ENCODE data around the gene KPTN.
A peak's percentile ranks its signal among the peaks of the same experiment; 100 is the strongest.

KPTN gene

DNA sequence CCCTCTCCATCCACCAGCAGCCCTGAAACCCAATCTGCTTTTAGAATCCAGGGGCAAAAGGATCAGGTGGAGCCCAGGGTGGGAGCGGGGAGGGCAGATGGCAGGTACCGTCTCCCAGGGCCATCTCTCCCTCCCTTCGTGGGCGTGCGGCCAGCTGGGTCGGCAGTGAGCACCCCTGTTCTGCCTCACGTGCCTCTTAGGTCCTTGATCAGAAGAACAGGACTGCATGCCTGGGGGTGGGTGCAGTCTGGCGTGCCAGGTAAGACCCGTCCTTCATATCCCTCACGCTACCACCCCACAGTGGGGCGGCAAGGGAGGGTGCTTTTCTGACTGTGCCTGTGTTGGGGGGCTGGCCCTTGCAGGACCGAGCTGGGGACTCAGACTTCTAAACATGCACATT lies 14.3 kb downstream of the KPTN start:
- DNase-seq (ENCODE audit: low read depth in 2 of 2): no peak

- DNase-seq (ENCODE audit: low read depth in 2 of 2): no peak
Observed at GRCh38 chr19:47469363-47469700, 14.7 kb downstream of the KPTN start.

DNA sequence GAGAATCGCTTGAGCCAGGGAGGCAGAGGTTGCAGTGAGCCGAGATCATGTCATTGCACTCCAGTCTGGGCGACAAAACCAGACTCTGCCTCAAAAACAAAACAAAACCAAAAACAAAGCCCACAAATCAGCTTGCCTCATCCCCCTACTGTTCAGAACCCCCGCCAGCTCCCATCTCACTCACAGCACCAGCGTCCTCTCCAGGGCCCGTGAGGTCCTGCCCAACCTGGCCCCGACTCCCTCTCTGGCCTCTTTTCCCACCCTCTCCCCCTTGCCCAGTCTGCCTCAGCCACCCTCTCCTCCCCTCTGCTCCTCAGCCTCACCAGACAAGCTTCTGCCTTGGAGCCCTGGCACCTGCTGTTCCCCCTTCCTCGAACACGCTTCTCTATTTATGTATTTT lies 16.1 kb downstream of the KPTN start:
- DNase-seq (ENCODE audit: low read depth in 2 of 2): no peak

- DNase-seq (ENCODE audit: low read depth in 2 of 2): no peak
Observed at GRCh38 chr19:47465957-47466356, 18.1 kb downstream of the KPTN start.

DNA sequence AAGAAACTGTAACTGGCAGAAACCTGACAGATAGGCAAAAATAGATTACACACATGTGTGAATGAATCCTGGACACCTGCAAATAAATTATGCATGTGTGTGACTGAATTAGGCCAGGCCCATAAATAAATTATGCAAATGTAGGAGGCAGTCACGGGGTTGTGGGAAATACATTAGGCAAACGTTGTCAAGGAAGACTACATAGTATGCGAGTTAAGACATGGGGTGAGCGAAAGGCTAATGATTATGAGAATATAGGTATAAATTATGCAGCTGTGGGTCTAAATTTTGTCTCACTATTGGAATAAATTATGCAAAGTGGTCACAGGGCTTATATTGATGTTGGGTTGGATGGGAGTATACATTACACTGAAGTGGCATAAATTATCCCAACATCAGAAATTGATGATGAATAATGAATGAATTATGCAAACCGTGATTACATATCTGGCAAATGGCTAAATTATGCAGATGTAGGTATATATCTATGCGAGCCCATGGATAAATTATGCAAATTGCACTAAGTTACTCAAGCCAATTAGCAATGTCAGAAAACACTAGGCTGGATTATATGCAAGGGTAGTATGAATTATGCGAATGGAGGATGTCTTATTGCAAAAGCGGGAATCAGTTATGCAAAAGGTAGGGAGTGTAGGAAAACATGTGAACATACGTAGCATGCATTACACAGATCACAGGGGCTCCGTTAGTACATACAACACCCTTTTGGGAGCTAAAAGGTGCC lies 19.2 kb downstream of the KPTN start:
- no peak for DNase-seq (ENCODE audit: low read depth in 2 of 2)

DNA sequence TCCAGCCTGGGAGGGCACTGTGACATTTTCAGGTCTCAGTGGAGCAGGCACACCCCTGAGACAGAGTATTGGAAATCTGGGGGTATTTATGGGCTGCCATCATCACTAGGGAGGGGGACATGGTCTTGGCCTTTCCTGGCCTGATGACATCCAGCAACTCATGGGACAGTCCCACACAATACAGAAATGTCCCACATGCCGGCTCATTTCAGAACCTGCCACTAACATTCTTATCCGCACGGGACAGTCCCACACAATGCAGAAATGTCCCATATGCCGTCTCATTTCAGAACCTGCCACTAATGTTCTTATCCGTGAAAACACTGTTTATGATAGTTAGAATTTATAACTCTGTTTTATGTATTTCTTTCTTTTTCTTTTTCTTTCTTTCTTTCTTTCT lies 22.1 kb downstream of the KPTN start:
- DNase-seq (ENCODE audit: low read depth in 2 of 2): no peak

- no peak for DNase-seq (ENCODE audit: low read depth in 2 of 2)
Observed at GRCh38 chr19:47459477-47459876, 24.5 kb downstream of the KPTN start.

GRCh38 chr19:47458672-47459071 lies 25.3 kb downstream of the KPTN start:
- no peak for DNase-seq (ENCODE audit: low read depth in 2 of 2)

GRCh38 chr19:47456721-47457474 lies 27.1 kb downstream of the KPTN start:
- no peak for DNase-seq (ENCODE audit: low read depth in 2 of 2)

- DNase-seq (ENCODE audit: low read depth in 2 of 2): no peak
Observed at GRCh38 chr19:47450478-47450877, 33.5 kb downstream of the KPTN start.

GRCh38 chr19:47448360-47448727 lies 35.7 kb downstream of the KPTN start:
- no peak for DNase-seq (ENCODE audit: low read depth in 2 of 2)

- peak in 1 of 2 donors; percentile 20 for DNase-seq (ENCODE audit: low read depth in 2 of 2)
Observed at GRCh38 chr19:47447470-47448359, 36.3 kb downstream of the KPTN start.

DNA sequence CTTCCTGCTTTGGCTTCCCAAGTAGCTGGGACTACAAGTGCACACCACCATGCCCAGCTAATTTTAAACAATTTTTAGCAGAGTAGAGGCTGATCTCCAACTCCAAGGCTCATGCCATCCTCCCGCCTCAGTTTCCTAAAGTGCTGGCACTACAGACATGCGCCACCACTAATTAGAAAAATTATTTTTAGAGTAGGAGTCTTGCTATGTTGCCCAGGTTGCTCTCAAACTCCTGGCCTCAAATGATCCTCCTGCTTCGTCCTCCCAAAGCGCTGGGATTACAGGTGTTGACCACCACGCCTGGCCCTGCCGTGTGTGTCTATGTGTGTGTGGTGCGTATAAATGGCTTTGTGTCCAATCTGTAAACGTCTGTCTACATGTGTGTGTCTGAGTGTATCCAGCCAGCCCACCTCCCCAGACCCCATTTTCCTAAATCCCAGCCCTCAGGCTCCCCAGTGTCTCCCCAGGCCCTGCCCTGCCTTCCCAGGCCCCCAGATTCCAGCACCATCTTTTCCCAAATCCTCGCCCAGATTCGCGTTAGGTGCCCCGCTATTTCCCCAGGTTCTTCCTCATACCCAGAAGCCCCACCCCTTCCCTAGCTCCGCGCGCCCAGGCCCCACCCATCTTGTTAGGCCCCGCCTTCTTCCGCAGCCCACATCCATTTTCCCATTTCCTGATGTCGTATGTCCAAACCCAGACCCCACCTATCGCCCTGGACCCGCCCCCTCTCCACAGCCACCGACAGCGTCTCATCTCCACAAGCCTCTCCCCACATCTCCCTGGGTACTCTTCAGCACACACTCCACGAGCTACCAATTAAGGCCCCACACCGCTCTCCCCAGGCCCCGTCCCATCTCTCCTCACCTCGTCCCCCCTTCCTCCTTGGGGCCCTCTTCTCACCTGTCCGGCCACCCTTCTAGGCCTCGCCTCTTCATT lies 37.2 kb downstream of the KPTN start:
- DNase-seq (ENCODE audit: low read depth in 2 of 2): no peak

DNA sequence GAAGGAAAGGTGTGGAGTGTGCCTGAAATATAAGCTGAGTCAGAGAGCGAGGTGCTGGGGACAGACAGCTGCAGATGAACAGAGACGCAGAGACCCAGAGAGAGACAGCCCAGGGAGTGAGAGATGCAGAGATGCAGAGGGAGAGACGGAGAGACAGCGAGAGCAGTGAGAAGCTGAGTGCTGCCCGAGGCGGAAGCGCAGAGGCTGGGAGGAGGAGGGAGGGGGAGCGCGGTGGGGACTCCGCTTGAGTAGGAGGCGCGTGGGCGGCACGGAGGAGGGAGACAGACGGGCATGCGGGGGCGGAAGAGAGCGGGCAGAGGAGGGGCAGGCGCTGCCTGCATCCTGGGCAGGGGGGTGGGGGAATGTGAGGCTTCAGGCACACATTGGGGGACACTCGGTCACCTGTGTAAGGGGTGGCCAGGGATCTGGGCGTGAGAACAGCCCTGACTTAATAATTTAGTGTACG lies 38.0 kb downstream of the KPTN start:
- DNase-seq (ENCODE audit: low read depth in 2 of 2): peak; percentile 37 to 70

- DNase-seq (ENCODE audit: low read depth in 2 of 2): no peak
Observed at GRCh38 chr19:47445527-47445926, 38.5 kb downstream of the KPTN start.

GRCh38 chr19:47444388-47444821 lies 39.6 kb downstream of the KPTN start:
- no peak for DNase-seq (ENCODE audit: low read depth in 2 of 2)

- no peak for DNase-seq (ENCODE audit: low read depth in 2 of 2)
Observed at GRCh38 chr19:47443331-47443730, 40.7 kb downstream of the KPTN start.

GRCh38 chr19:47438793-47439220 lies 45.2 kb downstream of the KPTN start:
- DNase-seq (ENCODE audit: low read depth in 2 of 2): no peak

GRCh38 chr19:47437500-47437899 lies 46.5 kb downstream of the KPTN start:
- DNase-seq (ENCODE audit: low read depth in 2 of 2): no peak

DNA sequence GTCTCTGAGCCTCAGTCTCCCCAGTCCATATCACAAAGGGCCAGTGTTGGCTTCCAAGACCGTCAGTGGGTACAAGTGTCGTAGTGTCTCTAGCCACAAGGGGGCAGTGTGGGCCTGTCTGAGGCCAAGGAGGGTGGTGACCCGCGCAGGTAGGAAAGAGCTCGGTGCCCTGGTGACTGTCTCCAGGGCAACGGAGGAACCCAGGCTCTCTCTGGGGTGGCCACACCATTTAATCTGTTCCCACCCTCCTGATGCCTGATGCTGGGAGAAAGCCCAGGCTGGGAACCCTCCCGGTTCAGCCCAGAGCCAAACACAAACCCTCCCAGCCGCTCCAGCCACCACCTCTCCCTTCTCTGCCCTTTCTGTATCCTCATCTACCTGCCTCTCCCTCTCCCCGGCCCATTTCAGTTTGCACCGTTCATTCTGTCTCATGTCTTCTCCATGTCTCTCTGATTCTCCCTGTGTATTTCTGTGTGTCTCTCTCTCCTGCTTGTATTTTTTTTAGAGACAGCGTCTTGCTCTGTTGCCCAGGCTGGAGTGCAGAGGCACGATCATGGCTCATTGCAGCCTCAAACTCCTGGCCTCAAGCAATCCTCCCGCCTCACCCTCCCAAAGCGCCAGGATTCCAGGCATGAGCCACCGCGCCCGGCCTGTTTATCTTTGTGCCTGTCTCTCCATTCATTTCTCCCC lies 47.2 kb downstream of the KPTN start:
- DNase-seq (ENCODE audit: low read depth in 2 of 2): peak; percentile 65 to 82

Data from stimulated activated CD8-positive, alpha-beta memory T cell treated with anti-CD3 and anti-CD28 coated beads, Interleukin-7, amount 100 ng/mL, for 1 hour (primary cell).